Transverse colon (tissue), 4 donors: Measurements from ENCODE around the gene LRP8. TPM values are rescaled to one million over a fixed set of nuclear protein-coding genes. Genes with fewer than 3 reads are reported as not detected.

Experiments used
- DNase-seq: peaks from one replicate; pipeline ENCODE4 v3.0.0-alpha.2; 2019
- H3K27ac ChIP-seq, 4 donors: fragments of 200-600 bp; sonication (generic); 2 replicates each; pipeline ENCODE4 v1.5.1; 2016 to 2018; ENCODE audit warnings: inconsistent platforms in 4 of 4
- H3K27me3 ChIP-seq: fragments of 200-600 bp; sonication (generic); 2 replicates; pipeline ENCODE4 v1.5.1; 2017; ENCODE audit warnings: inconsistent platforms
- H3K36me3 ChIP-seq, 4 donors: fragments of 200-600 bp; sonication (generic); 2 replicates each; pipeline ENCODE4 v1.5.1; 2017 to 2019; ENCODE audit warnings: inconsistent platforms in 4 of 4
- H3K4me1 ChIP-seq, 4 donors: fragments of 200-600 bp; sonication (generic); 2 replicates each; pipeline ENCODE4 v1.5.1; 2017 to 2020; ENCODE audit warnings: inconsistent platforms in 4 of 4
- H3K4me3 ChIP-seq, 4 donors: fragments of 200-600 bp; sonication (generic); 1 replicate in 1 of 4; 2 replicates in 3 of 4; pipeline versions ENCODE4 v1.5.1 to v1.6.1; 2017 to 2019; ENCODE audit warnings: inconsistent platforms in 4 of 4
- H3K9me3 ChIP-seq, 2 donors: fragments of 200-600 bp; sonication (generic); 2 replicates each; pipeline ENCODE4 v1.5.1; 2017 to 2019; ENCODE audit warnings: inconsistent platforms in 2 of 2
- CTCF ChIP-seq, 5 experiments: fragments of 200-600 bp in 3 of 5; fragments of 450-650 bp in 2 of 5; sonication (generic) in 3 of 5; IDR thresholded peaks; 1 replicate in 2 of 5; 2 replicates in 3 of 5; pipeline ENCODE4 v1.5.1; 2016 to 2017; ENCODE audit warnings: antibody characterized with exemption in 5 of 5, inconsistent platforms in 3 of 5, mild to moderate bottlenecking in 2 of 5, moderate library complexity in 1 of 5
- EP300 ChIP-seq: sonication (generic); formaldehyde crosslinking; IDR thresholded peaks from one replicate; pipeline ENCODE4 v1.6.1; 2017; ENCODE audit warnings: antibody characterized with exemption, low read depth
- POLR2A ChIP-seq: fragments of 450-650 bp; IDR thresholded peaks from one replicate; pipeline ENCODE4 v1.6.1; 2016; ENCODE audit warnings: antibody characterized with exemption, mild to moderate bottlenecking, moderate library complexity
- POLR2AphosphoS5 ChIP-seq, 3 donors: sonication (generic); formaldehyde crosslinking; IDR thresholded peaks; one replicate each; pipeline ENCODE4 v1.6.1; 2016; ENCODE audit warnings: antibody characterized with exemption in 3 of 3
- WGBS, 2 donors: methylation state at CpG; one replicate each; pipeline ENCODE4 v1.1.5; 2018; ENCODE audit warnings: low coverage in 1 of 2; 5-methylcytosine and 5-hydroxymethylcytosine counted together
- in situ Hi-C, 4 donors: fragments of 200-750 bp; cut with MboI; loops; one replicate each; pipeline versions ENCODE4 v1.15.0 to v1.15.1; 2017; ENCODE audit warnings: low sequenced_read_pairs in 3 of 4, low pct_ligation_motif_present in 1 of 4, low pct_unique_long_range_greater_than_20kb in 1 of 4
- intact Hi-C: fragments of 100-400 bp; cut with DNase I; formaldehyde crosslinking; loops from one replicate; pipeline ENCODE4 v1.15.1; 2023; ENCODE audit warnings: low total_unique reads
- total RNA-seq, 4 donors: library from RNA; depleted of rRNA; stranded (reverse); fragments of >200 nt; gene quantifications; one replicate each; pipeline ENCODE4 v1.1.0, GENCODE V29; 2016

LRP8 gene
- total RNA-seq, 4 donors from 2014 or later = 0.37 to 10.7 (median 1.4) TPM

- Histone ChIP-seq H3K36me3 (no peaks in the 10 kb centered on the region), H3K9me3 (no peaks in the 10 kb centered on the region), H3K27me3 (no peaks in the 10 kb centered on the region), H3K4me1 (peaks cover 5 to 25% (median 22%) of the 10 kb centered on the region in 4 donors), H3K27ac (peak overlapping the region; percentile 59 to 80 (median 70)), H3K4me3 (no peak overlapping the region)
- DNase-seq = peak; percentile 44
- TF ChIP-seq POLR2AphosphoS5 (IDR thresholded peaks at IDR 0.05) (no peak), POLR2A (no peak), CTCF (IDR thresholded peaks at IDR 0.05) (no peak), EP300 (no peak)
- 41% methylated on average over 10 of the region's 12 CpGs; no CpG with 5 or more reads in 1 of the 2 donors for WGBS, 2 donors
- in situ Hi-C loops = loop anchor here in 1 of 4 donors (25.0 kb wide), 1 partner anchor 466 kb away; no protein-coding TSS in a partner anchor
- intact Hi-C loops = no loop called here
These were observed 31.6 kb downstream of the LRP8 start for GRCh38 chr1:53296117-53296749.

GRCh38 chr1:53295726-53296116, 32.1 kb downstream of the LRP8 start:
- no peak for TF ChIP-seq POLR2AphosphoS5 (IDR thresholded peaks at IDR 0.05)
- no peak for TF ChIP-seq EP300
- no peak for TF ChIP-seq CTCF (IDR thresholded peaks at IDR 0.05)
- no peak for TF ChIP-seq POLR2A
- H3K9me3 ChIP-seq = no peaks in the 10 kb centered on the region
- in situ Hi-C loops = loop anchor here in 1 of 4 donors (25.0 kb wide), 1 partner anchor 467 kb away; no protein-coding TSS in a partner anchor
- no peaks in the 10 kb centered on the region for H3K36me3 ChIP-seq
- H3K4me1 ChIP-seq = peaks cover 5 to 25% (median 22%) of the 10 kb centered on the region in 4 donors
- DNase-seq = peak; percentile 62
- peak overlapping the region; percentile 59 to 80 (median 70) for H3K27ac ChIP-seq
- no peak overlapping the region for H3K4me3 ChIP-seq
- intact Hi-C loops = no loop called here
- no peaks in the 10 kb centered on the region for H3K27me3 ChIP-seq
- 47 to 56% methylated on average over 1 to 4 of the region's 4 CpGs for WGBS, 2 donors

- Histone ChIP-seq H3K4me1 (peaks cover 5 to 25% (median 22%) of the 10 kb centered on the region in 4 donors), H3K27ac (peak overlapping the region; percentile 46 to 80 (median 60)), H3K4me3 (no peak overlapping the region), H3K9me3 (no peaks in the 10 kb centered on the region), H3K27me3 (no peaks in the 10 kb centered on the region), H3K36me3 (no peaks in the 10 kb centered on the region)
- in situ Hi-C loops (loop anchor here in 1 of 4 donors (25.0 kb wide), 1 partner anchor 467 kb away; no protein-coding TSS in a partner anchor), intact Hi-C loops (no loop called here)
- 76% methylated on average over 3 of the region's 3 CpGs; no CpG with 5 or more reads in 1 of the 2 donors for WGBS, 2 donors
- DNase-seq = no peak
- TF ChIP-seq EP300 (no peak), POLR2AphosphoS5 (IDR thresholded peaks at IDR 0.05) (no peak), CTCF (IDR thresholded peaks at IDR 0.05) (no peak), POLR2A (no peak)
These were observed 32.6 kb downstream of the LRP8 start for GRCh38 chr1:53295295-53295694.

GRCh38 chr1:53294567-53294966, 33.3 kb downstream of the LRP8 start:
- intact Hi-C loops (no loop called here), in situ Hi-C loops (loop anchor here in 1 of 4 donors (25.0 kb wide), 1 partner anchor 468 kb away; no protein-coding TSS in a partner anchor)
- peak overlapping the region in 3 of 4 donors; percentile 52 to 80 (median 68) for H3K27ac ChIP-seq
- DNase-seq = no peak
- H3K27me3 ChIP-seq = no peaks in the 10 kb centered on the region
- no peaks in the 10 kb centered on the region for H3K9me3 ChIP-seq
- peaks cover 5 to 25% (median 22%) of the 10 kb centered on the region in 4 donors for H3K4me1 ChIP-seq
- 80 to 84% methylated on average over 3 to 9 of the region's 9 CpGs for WGBS, 2 donors
- H3K4me3 ChIP-seq = no peak overlapping the region
- H3K36me3 ChIP-seq = no peaks in the 10 kb centered on the region
- TF ChIP-seq POLR2AphosphoS5 (IDR thresholded peaks at IDR 0.05) (no peak), EP300 (no peak), POLR2A (no peak), CTCF (IDR thresholded peaks at IDR 0.05) (no peak)
